ENCODE measurements around the gene SHB. TPM values are rescaled to one million over a fixed set of nuclear protein-coding genes. Genes with fewer than 3 reads are reported as not detected.

Gene SHB
- total and polyA plus RNA-seq, 2 of the 13 experiments (the other 11 are each of a cell fraction or from before 2014, with no cell fraction given) = 19.4 to 20.7 TPM

GRCh38 chr9:38047301-38048251, 21.5 kb downstream of the SHB start (continued):
- TF ChIP-seq, protein P1, sequence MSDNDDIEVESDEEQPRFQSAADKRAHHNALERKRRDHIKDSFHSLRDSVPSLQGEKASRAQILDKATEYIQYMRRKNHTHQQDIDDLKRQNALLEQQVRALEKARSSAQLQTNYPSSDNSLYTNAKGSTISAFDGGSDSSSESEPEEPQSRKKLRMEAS (IDR thresholded peaks at IDR 0.05) = peak; percentile 76
- TF ChIP-seq JUNB (CRISPR knock-in tag; IDR thresholded peaks at IDR 0.05; ENCODE audit: borderline replicate concordance) (peak; percentile 86; the same call in 1 of the 2 replicates), ZNF644 (CRISPR knock-in tag; IDR thresholded peaks at IDR 0.05; ENCODE audit: low read depth) (no peak; the same call in 1 of the 2 replicates), EZH2 (conservative IDR thresholded peaks at IDR 0.05; ENCODE audit: low read depth, low read length) (no peak), SNAPC4 (CRISPR knock-in tag; IDR thresholded peaks at IDR 0.05) (peak; percentile 61; the same call in 1 of the 2 replicates), KLF12 (CRISPR knock-in tag; IDR thresholded peaks at IDR 0.05; ENCODE audit: borderline replicate concordance) (no peak), ZHX1 (CRISPR knock-in tag; IDR thresholded peaks at IDR 0.05; ENCODE audit: low read depth) (peak; percentile 79; the same call in 1 of the 2 replicates), ZNF224 (CRISPR knock-in tag; IDR thresholded peaks at IDR 0.05) (0 out of 2 replicates have a peak, but pooled peaks have one; percentile 63), YEATS4 (CRISPR knock-in tag; IDR thresholded peaks at IDR 0.05; ENCODE audit: borderline replicate concordance) (peak; percentile 64; the same call in 1 of the 2 replicates)
- TF ChIP-seq, protein P2, sequence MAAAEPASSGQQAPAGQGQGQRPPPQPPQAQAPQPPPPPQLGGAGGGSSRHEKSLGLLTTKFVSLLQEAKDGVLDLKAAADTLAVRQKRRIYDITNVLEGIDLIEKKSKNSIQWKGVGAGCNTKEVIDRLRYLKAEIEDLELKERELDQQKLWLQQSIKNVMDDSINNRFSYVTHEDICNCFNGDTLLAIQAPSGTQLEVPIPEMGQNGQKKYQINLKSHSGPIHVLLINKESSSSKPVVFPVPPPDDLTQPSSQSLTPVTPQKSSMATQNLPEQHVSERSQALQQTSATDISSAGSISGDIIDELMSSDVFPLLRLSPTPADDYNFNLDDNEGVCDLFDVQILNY (CRISPR knock-in tag; conservative IDR thresholded peaks at IDR 0.05) = 0 out of 2 replicates have a peak, but pooled peaks have one; percentile 13
- TF ChIP-seq, protein P3, sequence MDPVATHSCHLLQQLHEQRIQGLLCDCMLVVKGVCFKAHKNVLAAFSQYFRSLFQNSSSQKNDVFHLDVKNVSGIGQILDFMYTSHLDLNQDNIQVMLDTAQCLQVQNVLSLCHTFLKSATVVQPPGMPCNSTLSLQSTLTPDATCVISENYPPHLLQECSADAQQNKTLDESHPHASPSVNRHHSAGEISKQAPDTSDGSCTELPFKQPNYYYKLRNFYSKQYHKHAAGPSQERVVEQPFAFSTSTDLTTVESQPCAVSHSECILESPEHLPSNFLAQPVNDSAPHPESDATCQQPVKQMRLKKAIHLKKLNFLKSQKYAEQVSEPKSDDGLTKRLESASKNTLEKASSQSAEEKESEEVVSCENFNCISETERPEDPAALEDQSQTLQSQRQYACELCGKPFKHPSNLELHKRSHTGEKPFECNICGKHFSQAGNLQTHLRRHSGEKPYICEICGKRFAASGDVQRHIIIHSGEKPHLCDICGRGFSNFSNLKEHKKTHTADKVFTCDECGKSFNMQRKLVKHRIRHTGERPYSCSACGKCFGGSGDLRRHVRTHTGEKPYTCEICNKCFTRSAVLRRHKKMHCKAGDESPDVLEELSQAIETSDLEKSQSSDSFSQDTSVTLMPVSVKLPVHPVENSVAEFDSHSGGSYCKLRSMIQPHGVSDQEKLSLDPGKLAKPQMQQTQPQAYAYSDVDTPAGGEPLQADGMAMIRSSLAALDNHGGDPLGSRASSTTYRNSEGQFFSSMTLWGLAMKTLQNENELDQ (CRISPR knock-in tag; IDR thresholded peaks at IDR 0.05; ENCODE audit: borderline replicate concordance) = no peak
- TF ChIP-seq, protein P4, sequence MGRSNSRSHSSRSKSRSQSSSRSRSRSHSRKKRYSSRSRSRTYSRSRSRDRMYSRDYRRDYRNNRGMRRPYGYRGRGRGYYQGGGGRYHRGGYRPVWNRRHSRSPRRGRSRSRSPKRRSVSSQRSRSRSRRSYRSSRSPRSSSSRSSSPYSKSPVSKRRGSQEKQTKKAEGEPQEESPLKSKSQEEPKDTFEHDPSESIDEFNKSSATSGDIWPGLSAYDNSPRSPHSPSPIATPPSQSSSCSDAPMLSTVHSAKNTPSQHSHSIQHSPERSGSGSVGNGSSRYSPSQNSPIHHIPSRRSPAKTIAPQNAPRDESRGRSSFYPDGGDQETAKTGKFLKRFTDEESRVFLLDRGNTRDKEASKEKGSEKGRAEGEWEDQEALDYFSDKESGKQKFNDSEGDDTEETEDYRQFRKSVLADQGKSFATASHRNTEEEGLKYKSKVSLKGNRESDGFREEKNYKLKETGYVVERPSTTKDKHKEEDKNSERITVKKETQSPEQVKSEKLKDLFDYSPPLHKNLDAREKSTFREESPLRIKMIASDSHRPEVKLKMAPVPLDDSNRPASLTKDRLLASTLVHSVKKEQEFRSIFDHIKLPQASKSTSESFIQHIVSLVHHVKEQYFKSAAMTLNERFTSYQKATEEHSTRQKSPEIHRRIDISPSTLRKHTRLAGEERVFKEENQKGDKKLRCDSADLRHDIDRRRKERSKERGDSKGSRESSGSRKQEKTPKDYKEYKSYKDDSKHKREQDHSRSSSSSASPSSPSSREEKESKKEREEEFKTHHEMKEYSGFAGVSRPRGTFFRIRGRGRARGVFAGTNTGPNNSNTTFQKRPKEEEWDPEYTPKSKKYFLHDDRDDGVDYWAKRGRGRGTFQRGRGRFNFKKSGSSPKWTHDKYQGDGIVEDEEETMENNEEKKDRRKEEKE (IDR thresholded peaks at IDR 0.05) = no peak

Data from HepG2 (cell line).